ENCODE measurements around the gene SNX14.
"Not testable (repeated sequence)": the region's sequence is repeated elsewhere in the genome, so short reads cannot be mapped to it uniquely, and the experiment has no call there.

Gene SNX14

DNA sequence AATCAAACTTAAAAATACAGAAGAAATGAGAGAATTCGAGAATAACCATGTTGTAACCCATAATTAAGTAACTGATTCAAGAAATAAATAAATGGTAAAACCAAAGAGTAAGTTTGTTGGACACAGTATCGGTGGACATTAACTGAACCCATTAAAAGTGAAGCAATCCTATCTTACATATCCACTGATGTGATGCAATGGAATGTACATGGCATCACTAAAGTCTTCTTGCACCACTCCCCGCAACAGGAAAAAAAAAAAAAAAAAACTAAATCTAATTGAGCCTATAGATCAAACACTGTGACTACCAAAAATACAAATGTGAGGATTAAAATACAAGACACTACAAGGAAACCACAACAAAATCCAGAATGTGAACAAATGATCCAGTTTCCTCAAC is 7.9 kb downstream of the SNX14 start:
- DNase-seq, result no peak

DNA sequence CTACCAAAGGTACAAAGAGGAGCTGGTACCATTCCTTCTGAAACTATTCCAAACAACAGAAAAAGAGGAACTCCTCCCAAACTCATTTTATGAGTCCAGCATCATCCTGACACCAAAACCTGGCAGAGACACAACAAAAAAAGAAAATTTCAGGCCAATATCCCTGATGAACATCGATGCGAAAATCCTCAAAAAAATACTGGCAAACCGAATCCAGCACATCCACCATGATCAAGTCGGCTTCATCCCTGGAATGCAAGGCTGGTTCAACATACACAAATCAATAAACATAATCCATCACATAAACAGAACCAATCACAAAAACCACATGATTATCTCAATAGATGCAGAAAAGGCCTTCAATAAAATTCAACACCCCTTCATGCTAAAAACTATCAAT is 10.8 kb downstream of the SNX14 start:
- not testable (repeated sequence) for DNase-seq

DNA sequence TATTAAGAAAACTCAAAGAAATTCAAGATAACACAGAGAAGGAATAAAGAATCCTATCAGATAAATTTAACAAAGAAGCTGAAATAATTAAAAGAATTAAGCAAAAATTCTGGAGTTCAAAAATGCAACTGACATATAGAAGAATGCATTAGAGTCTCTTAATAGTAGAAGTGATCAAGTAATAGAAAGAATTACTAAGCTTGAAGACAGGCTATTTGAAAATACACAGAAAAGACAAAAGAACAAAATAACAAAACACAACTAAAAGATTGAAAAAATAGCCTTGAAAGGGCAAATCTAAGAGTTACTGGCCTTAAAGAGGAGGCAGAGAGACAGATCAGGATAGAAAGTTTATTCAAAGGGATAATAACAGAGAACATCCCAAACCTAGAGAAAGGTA is 12.1 kb downstream of the SNX14 start:
- DNase-seq, result no peak

DNA sequence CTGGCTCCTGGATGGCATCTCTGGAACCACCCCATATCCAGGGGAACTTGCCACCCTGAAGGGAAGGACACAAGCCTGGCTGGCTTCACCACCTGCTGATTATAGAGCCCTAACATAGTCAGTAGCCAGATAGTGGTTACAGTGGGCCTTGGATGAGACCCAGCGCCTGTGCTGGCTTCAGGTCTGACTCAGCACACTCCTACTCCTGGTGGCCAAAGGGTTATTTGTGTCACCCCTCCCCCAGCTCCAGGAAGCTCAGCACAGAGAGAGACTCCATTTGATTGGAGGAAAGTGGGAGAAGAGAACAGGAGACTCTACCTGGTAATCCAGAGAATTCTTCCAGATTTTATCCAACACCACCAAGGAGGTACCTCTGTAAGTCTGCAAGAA is 12.8 kb downstream of the SNX14 start:
- no peak for DNase-seq

- no peak for DNase-seq
Observed at GRCh38 chr6:85580118-85580877, 13.4 kb downstream of the SNX14 start.

DNA sequence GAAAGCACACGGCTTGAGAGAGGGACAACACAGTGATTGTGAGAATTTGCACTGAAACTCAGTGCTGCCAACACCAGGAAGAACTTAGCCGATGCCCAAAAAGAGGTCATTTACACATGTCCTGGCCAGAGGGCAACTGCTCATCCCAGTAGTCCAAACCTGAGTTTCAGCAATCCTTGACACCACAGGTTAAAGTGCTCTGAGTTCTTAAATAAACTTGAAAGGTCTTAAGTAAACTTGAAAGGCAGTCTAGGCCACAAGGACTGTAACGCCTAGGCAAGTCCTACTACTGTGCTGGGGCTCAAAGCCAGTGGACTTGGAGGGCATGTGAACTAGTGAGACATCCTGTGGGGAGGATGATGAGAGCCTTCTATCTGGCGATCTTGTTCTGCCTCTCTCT is 14.1 kb downstream of the SNX14 start:
- no peak for DNase-seq

- no peak for DNase-seq
Observed at GRCh38 chr6:85576476-85576875, 17.2 kb downstream of the SNX14 start.

DNA sequence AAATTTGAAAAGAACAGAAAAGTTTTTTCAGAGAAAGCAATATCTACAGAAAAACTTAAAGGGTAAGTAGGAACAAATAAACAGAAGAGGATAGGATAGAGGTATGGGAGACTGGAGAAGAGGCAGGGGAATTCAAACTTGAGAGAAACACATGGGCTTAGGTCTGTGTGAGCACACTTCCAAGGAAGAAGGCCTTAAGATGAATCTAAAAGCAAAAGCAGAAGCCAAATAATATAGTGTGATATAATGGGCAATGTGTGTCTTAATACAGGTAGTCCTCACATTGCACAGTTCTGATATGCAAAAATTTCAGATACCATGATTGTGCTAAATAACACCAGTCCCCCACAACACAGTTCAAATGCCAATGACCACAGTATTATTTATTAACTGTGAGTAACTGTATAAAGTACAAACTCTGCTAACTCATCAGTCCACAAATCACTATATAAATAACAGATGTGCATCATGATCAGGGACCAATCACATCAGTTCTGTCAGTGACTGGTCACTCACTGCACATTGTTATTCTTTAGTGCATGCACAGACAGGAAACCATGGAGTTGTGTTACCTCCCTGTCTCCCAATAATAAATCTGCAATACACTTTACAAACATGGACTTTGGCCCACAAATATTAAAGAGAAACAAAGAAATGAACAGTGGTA is 18.6 kb downstream of the SNX14 start:
- no peak for DNase-seq

GRCh38 chr6:85569323-85569722 is 24.3 kb downstream of the SNX14 start:
- DNase-seq, result no peak

- no peak for DNase-seq
Observed at GRCh38 chr6:85568411-85568810, 25.2 kb downstream of the SNX14 start.

DNA sequence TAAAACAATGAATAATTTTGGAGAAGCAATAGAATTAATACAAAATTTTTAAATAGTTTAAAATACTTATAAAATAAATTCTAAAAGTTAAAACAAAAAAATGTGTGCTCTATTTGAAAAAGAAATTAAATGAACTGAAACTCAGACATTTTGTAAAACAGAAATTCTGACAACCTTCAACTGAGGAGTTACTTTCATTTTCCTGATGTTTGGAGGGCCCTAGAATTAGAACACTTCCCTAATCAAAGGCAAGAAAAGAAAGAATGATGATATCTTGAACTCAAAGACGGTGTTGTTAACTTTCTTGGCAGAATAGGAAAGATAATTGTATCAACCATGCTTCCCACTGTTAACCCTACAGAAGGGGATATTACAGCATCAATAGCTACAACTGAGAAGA is 27.9 kb downstream of the SNX14 start:
- no peak for DNase-seq

DNA sequence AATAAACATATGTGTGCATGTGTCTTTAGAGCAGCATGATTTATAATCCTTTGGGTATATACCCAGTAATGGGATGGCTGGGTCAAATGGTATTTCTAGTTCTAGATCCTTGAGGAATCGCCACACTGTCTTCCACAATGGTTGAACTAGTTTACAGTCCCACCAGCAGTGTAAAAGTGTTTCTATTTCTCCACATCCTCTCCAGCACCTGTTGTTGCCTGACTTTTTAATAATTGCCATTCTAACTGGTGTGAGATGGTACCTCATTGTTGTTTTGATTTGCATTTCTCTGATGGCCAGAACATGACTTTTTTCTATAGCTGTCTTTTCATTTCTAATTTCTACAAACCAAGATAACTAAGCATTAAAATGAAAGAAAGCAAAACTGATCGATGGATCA is 29.4 kb downstream of the SNX14 start:
- DNase-seq, result not testable (repeated sequence)

DNA sequence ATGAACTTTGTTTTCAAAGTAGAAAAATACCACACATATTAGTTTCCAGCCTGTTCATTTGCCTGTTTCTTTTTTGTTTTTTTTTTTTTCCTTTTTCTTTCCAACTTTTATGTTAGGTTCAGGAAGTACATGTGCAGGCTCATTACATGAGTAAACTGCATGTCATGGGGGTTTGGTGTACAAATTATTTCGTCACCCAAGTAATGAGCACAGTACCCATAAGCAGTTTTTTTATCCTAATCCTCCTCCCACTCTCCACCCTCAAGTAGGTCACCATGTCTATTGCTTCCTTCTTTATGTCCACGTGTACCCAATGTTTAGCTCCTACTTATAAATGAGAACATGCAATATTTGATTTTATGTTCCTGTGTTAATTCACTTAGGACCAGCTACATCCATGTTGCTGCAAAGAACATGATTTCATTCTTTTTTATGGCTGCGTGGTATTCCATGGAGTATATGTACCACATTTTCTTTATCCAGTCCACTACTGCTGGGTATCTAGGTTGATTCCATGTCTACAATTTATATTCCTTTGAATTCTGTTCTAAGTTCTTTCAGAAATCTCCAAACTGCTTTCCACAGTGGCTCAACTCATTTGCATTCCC is 31.8 kb downstream of the SNX14 start:
- no peak for DNase-seq

DNA sequence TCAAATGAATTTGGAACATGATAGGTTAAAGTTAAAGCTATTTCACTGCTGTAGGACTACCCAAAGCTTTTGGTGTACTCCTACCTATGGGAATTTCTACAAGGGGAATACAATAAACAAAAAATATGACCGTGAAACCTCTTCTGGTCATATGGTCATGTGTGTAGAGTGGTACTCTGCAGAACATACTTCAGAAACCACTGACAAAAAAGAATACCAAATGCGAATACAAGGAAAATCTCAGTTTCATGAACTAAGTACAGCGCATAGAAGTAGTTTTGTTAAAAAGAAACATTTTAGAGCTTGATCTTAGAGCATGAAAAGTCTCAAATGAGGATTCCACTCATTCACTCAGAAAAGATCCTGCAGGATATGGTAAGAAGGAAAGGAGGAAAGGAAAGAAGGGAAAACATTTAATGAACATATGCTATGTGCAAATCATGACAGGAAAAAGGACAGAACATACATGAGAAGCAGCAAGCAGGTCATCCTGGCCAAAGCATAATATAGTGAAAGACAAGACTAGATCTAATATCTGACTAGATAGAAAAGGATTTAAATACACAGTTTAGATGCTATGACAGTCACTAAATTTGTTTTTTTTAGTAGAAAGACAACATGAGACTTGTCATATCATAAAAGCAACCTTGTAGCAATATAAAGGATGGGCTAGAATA is 36.5 kb downstream of the SNX14 start:
- no peak for DNase-seq

DNA sequence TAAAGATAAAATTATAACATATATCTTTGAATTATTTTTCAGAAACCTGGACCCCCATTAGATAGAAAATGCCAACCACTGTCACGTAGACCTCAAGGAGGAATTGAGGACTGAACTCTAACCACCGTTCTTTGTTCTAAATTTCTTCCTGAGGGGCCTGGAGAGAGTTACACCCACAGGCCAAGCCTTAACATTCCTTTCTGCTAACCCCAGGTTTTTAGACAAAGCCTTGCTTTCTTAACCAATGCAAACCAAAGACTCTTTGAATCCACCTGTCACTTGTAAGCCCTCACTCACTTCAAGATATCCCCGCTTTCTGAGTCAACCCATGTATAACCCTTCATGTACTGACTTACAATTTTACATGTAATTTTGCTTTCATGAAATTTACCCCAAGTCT is 41.0 kb downstream of the SNX14 start:
- DNase-seq, result no peak

DNA sequence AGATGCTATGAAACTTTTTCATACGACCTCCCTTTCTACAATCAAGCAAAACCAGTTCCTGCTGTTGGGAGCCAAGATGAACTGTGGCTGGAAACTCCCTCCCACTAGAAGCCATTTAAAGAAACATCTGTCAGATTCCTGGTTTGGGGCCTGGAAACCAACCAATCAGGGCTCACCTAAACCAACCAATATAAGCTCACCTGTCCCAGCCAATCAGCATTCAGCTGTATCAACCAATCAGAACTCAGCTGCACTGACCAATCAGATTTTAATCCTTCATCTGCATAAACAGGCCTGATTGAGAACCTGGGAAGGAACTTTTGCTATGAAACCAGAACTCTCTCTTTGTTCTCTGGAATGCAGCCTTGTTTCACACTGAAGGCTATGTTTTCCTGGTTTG is 42.4 kb downstream of the SNX14 start:
- DNase-seq, result no peak

GRCh38 chr6:85547719-85548118 is 45.9 kb downstream of the SNX14 start:
- DNase-seq, result no peak

GRCh38 chr6:85544776-85545175 is 48.9 kb downstream of the SNX14 start:
- DNase-seq, result no peak

GRCh38 chr6:85537055-85537494 is 56.6 kb downstream of the SNX14 start:
- DNase-seq, result no peak

- DNase-seq, result not testable (repeated sequence)
Observed at GRCh38 chr6:85524281-85524680, 69.4 kb downstream of the SNX14 start.

- no peak for DNase-seq
Observed at GRCh38 chr6:85516168-85516567, 77.5 kb downstream of the SNX14 start.

- DNase-seq, result peak; percentile 18
Observed at GRCh38 chr6:85506441-85507093, 87.1 kb downstream of the SNX14 start.

DNA sequence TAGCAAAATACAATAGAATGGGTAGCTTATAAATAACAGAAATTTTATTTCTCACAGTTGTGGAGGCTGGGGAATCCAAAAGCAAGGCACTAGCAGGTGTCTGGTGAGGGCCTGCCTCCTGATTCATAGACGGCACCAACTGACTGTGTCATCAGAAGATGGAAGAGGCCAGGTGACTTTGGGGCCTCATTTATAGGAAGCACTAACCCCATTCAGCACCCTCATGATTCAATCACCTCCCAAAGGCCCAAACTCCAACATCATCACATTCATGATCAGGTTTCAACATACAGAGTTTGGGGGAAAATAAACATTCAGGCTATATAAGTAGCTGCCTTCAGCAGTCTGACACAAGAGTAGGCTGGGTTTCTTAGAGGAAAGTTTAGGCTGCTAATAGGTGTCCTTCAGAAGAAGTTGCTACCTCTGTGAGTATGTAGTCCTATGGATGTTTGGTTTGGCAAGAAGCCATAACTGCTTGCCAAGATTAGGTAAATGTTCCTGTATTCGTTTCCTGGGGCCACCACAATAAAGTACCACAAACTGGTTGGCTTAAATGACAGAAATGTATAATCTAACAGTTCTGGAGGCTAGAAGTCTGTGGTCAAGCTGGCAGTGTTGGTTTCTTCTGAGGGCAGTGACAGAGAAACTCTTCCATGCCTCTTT is 94.9 kb downstream of the SNX14 start:
- no peak for DNase-seq
